HG02885 (cell line): ENCODE results near the gene DLGAP1.
"Not testable (repeated sequence)": the region's sequence is repeated elsewhere in the genome, so short reads cannot be mapped to it uniquely, and the experiment has no call there.

ENCODE experiments used
- ATAC-seq: cut with Tn5 transposase; IDR thresholded peaks from one replicate; pipeline ENCODE4 v1.9.1; 2021; ENCODE audit warnings: mild to moderate bottlenecking; ENCODE audit not compliant: unreplicated experiment, poor library complexity

DLGAP1 gene

DNA sequence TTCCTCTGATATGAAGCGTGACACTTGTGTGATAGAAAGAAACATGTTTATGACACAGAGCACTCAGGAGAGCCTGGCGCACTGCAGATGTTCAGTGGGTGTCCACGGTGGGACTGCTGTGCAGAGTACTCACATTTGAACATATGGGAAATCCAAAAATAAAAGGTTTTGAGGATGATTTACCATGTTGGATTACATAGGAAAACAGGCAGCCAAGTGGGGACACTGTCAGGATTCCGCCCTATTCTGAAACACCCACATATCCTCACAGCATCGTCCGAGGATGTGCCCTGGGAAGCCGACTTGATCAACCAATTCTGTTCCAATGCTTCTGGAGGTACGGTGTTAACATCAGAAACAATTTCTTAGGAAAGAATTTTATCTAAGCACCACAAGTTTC lies 741.4 kb downstream of the DLGAP1 start:
- ATAC-seq: no peak

DNA sequence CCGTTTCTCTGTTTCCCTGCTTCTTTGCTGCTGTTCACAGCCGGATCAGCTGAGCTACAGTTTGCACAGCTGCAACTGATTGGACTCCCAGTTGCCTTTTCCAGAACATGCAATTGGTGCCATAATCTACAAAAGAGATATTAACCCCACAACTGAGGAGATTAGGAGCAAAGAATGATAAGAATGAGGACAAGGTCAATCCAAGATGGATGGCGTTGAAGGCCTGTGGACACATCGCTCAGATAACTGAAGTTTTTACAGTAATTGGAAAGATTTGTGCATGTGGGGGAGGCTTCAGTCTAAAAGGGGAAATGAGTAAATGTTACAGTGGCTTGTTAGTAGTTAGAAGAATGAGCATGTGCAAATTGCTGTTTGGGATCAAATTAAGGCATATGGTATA lies 741.9 kb downstream of the DLGAP1 start:
- no peak for ATAC-seq

DNA sequence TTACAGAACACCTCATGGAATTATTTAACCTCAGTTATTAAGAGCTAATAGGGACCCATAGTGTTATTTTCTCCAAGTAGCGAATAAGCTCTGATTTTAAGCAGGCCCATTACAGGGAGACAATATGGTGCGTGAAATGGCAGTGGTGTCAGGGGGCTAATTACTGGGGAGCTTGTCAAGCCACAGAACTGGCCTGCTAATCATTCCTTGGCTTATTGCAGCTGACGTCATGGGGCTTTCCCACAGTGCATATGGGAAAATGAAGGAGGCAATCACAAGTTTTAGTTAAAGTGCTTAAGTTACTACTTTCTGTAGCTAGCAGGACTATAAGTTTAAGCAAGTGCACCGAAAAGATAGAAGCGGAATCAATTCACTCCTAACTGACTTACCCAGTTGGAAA lies 742.6 kb downstream of the DLGAP1 start:
- no peak for ATAC-seq

DNA sequence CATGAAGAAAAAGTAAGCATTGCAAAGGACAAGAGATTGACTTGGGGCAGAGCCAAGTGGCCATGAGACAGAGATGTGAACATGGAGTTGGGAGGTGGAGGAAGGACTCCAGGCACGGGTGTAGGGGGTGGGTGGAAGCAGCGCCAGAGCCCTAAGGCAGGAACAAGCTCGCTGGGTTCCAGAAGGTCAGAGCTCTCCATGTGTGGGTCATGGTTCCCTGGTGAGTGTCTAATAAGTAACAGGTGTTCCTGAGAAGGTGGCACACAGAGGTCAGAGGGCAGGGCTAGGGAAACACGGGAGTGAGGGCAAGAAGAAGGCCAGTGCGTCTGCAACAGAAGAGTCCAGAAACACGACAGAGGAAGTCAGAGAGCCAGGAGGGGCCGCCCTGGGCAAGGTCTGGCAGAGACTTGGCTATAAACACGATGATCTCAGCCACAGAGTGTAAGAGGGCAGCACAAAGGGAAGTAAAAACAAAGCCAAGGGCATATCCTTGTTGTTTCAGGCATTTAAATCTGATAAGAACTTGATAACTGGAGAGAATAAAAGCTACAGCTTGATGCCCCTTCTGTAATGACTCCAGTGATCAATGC lies 744.3 kb downstream of the DLGAP1 start:
- no peak for ATAC-seq

DNA sequence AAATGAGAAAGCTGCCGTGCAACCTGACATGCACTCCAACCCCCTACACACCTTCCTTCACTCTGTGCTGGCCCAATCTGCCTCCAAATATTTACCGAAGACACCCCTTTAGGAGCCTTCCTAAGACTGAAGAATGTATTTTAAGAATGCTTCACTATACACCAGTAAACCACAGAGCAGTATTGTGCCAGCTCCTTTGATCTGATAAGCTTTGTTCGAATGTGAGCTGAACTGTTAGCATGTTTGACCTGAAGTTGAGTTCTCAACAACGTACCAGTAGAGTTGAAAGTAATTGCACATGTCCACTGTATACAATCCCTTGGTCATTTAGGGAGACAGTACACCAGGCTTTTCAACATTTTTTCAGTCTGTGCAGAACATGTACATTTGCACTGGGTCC lies 745.9 kb downstream of the DLGAP1 start:
- no peak for ATAC-seq

DNA sequence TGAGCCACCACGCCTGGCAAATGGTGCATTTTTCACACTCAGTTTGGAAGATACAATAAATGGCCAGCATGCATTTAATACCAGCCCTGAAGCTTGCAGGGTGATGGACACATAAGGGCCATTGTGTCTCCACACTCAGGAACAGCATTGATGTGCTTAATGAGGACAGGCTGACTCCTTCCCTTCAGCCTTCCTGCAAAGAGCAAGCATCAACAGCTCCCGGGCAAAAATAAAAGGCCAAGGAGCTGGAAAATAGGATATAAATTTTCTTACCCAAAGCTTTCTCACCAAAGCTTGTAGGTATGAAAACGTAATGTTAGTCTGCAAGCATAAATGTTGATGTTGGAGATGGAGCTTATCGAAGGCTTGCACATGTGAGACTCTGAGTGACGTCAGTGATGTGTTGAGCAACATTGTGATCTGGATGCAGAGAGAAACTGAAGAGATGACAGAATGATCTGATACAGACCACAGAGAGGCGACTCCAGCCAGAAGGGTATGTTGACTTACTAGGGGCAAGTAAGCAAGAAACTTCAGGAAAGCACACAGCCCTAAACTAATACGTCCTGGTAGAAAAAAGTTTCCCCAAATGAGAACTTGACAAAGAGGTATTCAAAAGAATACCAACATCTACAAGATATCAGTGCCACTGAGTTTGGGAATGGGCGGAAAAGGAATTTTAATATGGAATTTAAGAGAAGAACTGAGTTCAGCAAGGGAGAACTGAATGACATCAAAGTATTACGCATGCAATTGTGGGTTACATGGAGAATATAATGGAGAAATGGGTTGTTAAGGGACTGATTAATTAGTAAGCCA lies 748.6 kb downstream of the DLGAP1 start:
- no peak for ATAC-seq

DNA sequence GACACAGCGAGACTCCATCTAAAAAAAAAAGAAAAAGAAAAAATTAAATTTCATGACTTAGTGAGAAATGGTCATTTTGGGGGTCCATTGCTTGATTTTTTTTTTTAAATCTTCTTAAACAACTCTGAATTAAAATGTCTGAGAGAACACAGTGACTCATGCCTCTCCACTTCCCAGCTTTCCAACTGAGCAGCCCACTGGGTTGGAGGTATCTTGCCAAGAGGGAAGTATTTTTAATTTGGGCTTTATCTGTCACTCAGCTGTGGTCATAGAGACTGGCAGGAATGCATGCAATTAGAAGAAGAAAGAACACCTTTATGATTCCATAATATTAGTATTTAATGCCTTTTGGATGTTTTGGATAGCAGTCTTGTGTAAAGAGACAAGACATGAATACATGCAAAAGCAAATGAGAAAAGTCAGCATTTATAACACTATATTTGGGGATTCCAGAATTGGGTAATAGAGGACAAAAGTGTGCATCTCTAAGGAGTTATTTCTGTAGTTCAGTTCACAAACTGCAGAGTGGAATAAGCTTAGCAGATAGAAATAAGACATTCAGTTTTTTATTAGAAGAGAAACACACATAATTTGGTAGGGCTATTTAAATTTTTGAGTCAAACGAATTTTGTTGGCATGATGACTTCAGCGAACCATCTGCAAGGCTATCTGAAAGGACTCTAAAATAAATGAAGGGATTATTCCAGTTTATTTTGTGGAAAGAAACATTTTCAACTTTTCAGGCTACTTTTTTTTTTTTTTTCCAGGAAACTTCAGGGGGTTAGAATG lies 750.4 kb downstream of the DLGAP1 start:
- no peak for ATAC-seq

DNA sequence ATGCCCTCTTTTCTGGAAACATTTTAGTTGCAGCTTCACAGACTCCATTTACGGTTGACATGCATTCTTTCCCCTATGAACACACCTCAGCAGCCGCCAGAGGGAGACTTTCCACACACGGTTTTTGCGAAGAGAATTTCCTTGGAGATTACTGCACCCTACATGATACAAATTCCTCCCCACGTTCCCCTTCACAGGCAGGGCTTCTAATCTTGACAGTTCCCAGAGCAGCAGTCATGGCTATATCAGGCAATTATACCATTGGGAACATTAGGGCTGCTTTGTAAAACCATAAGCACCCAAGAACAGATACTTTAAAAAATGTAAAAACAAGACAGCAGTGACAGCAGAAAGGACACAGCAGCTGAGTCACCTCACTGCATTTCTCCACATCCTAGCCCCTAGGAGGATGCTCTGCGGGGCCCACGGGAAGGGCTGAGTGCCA lies 751.4 kb downstream of the DLGAP1 start:
- no peak for ATAC-seq

DNA sequence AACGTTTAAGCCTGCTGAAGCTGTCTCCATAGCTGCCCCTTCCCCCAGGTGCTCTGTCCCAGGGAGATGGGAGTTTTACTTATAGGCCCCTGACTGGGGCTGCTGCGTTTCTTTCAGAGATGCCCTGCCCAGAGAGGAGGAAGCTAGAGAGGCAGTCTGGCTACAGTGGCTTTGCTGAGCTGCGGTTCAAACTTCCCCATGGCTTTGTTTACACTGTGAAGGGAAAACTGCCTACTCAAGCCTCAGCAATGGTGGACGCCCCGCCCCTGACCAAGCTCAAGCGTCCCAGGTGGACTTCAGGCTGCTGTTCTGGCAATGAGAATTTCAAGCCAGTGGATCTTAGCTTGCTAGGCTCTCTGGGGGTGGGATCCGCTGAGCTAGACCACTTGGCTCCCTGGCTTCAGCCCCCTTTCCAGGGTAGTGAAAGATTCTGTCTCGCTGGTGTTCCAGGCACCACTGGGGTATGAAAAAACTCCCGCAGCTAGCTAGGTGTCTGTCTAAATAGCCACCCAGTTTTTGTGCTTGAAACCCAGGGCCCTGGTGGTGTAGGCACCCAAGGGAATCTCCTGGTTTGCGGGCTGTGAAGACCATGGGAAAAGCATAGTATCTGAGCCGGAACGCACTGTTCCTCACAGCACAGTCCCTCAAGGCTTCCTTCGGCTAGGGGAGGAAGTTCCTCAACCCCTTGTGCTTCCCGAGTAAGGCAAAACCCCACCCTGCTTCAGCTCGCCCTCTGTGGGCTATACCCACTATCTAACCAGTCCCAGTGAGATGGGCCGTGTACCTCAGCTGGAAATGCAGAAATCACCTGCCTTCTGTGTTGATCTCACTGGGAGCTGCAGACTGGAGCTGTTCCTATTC lies 755.2 kb downstream of the DLGAP1 start:
- ATAC-seq: not testable (repeated sequence)

DNA sequence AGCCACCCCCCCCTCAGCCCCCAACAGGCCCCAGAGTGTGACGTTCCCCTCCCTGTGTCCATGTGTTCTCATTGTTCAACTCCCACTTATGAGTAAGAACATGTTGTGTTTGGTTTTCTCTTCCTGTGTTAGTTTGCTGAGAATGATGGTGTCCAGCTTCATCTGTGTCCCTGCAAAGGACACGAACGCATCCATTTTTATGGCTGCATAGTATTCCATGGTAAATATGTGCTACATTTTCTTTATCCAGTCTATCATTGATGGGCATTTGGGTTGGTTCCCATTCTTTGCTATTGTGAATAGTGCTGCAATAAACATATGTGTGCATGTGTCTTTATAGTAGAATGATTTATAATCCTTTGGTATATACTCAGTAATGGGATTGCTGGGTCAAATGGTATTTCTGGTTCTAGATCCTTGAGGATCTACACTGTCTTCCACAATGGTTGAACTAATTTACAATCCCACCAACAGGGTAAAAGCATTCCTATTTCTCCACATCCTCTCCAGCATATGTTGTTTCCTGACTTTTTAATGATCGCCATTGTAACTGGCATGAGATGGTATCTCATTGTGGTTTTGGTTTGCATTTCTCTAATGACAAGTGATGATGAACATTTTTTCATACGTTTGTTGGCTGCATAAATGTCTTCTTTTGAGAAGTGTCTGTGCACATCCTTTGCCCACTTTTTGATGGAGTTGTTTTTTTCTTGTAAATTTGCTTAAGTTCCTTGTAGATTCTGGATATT lies 760.9 kb downstream of the DLGAP1 start:
- ATAC-seq: not testable (repeated sequence)

DNA sequence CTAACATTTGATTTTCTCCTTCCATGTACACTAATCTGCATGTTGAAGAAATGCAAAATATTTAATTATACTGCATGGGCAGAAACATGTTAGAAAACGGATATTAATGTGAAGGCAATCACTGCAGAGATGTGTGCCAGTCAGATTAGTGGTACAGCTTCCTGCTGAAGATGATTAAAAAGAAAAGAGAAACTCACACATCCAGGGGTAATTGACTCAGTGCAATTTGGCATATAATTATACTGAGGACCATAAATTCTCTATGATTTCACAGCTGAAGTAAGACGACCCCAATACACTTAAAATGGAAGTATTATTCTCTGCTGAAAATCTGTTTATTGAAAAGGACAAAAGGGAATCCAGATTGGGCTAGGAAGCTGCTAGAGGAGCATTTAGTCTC lies 761.7 kb downstream of the DLGAP1 start:
- no peak for ATAC-seq

DNA sequence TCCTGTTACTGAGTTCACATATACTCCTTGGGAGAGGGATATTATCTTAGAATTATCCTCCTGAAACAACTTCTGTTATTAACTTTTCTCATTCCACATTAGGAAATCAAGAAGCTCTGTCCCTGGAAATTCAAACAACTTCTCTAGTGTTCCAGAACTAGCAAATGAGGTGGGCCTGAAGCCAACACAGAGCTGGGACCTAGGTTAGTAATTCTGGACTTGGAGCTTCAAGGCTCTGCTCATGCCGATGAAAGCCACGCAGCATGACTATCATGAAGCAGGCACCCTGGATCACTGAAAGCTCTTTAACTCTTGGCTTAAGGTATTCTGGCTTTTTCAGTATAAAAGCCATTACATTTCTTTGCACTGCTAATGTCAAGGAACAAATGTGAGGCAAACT lies 762.4 kb downstream of the DLGAP1 start:
- ATAC-seq: no peak

DNA sequence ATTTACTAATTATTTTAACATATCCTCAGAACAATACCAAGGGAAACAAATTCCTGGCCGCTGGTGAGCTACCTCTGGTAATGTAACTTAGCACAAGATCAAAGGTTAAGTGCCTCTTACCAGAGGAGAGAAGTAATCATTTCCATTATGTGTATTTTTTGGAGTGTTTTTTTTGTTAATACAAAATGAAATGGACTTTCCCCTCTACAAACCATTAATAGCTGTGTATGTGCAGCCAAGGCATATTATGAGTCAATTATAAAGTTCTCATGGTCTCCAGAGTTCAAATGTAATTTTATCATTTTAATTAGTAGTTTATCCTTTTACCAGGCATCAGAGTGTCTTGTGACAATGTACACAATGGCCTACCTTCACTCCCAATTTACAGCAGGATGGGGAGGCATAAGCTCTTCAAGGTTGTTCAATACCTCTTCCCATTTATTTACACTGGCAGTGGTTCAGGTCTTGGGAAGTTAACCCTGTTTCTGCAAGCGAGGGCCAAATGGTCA lies 762.9 kb downstream of the DLGAP1 start:
- ATAC-seq: no peak

DNA sequence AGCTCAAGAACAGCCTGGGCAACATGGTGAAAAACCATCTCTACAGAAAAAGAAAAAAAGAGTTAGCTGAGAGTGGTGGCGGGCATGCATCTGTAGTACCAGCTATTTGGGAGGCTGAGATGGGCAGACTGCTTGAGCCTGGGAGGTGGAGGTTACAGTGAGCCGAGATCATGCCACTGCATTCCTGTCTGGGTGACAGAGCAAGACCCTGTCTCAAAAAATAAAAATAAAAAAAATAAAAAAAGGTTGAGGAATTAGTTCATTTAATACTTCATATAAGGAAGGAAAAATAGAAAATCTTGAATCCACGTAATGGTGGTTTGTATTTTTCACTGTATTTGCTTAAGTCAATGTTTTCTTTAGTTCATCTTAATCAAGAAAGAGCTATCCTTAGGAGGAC lies 763.4 kb downstream of the DLGAP1 start:
- ATAC-seq: no peak

DNA sequence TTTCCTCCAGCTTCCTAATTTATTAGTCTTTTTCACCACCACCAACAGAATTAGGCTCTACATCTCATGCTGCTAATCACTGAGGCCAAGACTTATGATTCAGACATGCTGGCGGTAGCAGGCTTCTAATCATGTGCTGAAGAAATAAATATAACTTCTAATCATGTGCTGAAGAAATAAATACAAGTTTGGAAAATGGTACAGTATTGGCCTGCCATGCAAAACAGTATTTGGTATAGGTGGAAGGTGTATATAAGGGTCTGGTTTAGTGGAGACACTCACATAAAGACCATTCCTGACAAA lies 764.4 kb downstream of the DLGAP1 start:
- no peak for ATAC-seq

DNA sequence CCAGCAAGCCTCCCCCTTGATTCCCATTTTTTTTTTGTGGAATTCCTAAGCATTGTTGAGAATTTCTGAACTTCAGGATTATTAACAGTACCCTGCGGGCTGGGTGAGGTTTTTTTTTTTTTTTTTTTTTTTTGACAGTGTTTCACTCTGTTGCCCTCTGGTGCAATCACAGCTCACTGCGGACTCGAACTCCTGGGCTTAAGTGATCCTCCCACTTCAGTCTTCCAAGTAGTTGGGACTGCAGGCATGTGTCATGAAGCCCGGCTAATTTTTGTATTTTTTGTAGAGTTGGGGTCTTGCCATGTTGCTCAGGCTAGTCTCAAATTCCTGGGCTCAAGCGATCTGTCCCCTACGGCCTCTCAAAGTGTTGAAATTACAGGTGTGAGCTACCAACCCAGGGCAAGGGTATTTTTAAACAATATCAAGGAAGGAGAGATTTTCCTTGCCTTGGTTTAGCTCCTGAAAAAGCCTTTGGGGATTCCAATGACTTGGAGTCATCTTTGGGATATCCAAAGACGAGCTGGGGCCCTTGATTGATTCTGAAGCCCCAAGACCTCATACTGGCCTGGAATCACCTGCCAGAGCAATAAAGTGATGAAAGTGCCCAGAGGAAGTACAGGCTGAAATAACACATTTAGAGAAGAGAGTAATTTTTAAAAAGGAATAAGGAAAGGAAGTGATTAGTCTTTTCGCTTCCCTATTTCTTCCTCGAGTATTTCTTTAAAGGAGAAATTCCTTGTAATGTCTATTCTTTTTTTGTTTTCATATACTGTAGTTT lies 764.9 kb downstream of the DLGAP1 start:
- ATAC-seq: no peak

DNA sequence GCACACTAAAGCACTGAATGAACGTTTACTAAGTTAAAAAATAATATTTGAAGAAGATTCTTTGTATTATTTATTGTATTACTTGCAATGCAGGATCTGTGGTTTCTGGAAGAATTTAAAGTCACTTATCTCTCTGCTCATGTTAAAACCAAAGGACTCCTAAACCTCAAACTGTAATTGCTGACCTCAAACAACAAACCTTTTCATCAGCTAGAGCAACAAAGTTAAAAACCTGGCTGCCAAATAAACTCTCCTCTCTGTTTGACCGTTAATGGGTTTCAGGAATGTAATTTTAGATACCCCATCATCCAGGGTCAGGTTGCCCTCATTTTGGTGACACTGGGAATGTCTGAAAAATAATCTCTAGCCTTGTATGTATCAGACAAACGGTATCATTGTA lies 766.0 kb downstream of the DLGAP1 start:
- ATAC-seq: no peak

DNA sequence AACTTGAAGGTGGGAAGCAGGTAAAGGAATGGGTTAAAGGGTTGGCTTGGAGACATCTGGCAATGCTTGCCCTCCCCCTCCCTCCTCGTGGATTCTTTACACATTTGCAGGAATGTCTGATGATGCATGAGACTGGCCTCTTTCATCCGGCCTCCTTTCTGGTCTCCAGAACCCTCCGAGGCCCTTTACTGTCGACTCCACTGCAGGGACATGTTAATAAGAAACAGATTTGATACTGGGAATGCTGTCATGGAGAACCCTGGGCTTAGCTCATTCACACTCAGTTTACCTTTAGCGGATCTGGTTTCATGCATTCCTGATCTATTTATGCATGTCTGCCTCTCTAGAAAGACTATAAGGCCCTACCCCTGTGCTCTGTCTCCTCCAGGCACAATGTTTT lies 766.4 kb downstream of the DLGAP1 start:
- ATAC-seq: no peak

DNA sequence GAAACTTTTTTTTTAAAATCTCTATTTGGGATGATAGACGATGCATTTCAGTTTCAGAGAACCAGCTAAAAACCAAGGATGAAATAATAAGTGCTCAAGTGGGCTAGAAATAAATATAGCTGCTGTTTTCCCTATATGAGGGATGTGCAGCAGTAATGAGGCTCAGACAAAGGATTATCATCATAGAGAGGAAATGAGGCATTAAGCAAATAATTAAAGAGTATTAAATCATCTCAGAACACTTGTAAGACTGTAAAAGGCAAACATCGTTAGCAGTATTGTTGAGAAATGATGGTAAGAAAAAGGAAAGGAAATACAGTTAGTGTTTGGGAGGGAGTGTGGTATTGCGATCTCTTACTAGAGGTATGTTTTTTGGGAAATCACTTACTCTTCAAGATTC lies 771.6 kb downstream of the DLGAP1 start:
- ATAC-seq: no peak
